Central memory CD8-positive, alpha-beta T cell (primary cell): ENCODE results near the gene EIF6.

Experiments
- ATAC-seq: fragments of 150-1000 bp; cut with Tn5 transposase; replicated peaks from 2 replicates; pipeline ENCODE4 v1.10.0; 2022; ENCODE audit warnings: mild to moderate bottlenecking, moderate FRiP score, moderate number of reproducible peaks; ENCODE audit not compliant: poor library complexity, severe bottlenecking; ENCODE audit errors: extremely low read depth
- DNase-seq, 2 donors: peaks; one replicate each; pipeline ENCODE4 v3.0.0; 2021; ENCODE audit warnings: low spot score in 2 of 2
- H3K27ac Mint-ChIP-seq: one replicate; pipeline ENCODE4 v1.8.0; 2022; ENCODE audit warnings: low read depth, mild to moderate bottlenecking, moderate library complexity, mixed read lengths
- H3K27me3 Mint-ChIP-seq: one replicate; pipeline ENCODE4 v1.8.0; 2022; ENCODE audit warnings: mixed read lengths
- H3K36me3 Mint-ChIP-seq: one replicate; pipeline ENCODE4 v1.8.0; 2022; ENCODE audit warnings: mild to moderate bottlenecking, moderate library complexity, mixed read lengths; ENCODE audit not compliant: insufficient read depth
- H3K4me1 Mint-ChIP-seq: one replicate; pipeline ENCODE4 v1.8.0; 2022; ENCODE audit warnings: mixed read lengths
- H3K4me3 Mint-ChIP-seq: one replicate; pipeline ENCODE4 v1.8.0; 2022; ENCODE audit warnings: mild to moderate bottlenecking, moderate library complexity, mixed read lengths
- H3K9me3 Mint-ChIP-seq: one replicate; pipeline ENCODE4 v1.8.0; 2022; ENCODE audit warnings: mixed read lengths

Gene EIF6

DNA sequence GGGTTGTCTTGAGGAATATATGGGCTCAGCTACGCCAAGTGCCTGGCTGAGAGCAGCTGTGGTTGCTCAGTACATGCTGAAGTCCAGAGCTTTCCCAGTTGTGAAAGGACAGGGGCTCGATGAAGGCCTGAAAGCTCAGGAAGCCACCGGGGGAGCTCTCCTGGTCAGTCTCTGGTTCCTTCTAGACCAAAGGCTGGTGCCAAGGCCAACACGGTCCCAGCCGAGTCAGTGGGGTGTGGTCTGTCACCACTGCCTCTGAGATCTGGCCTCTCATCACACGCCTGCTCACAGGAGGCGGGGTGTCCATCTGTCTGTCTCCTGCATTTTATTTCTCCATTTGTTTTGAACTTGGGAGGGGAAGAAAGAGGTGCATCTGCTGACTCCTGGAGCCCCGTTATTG is 12.6 kb upstream of the EIF6 start:
- DNase-seq, result no peak
- no peak for ATAC-seq
- Mint-ChIP-seq H3K27me3 (peaks cover 38% of the 10 kb centered on the region), H3K4me1 (peaks cover 5% of the 10 kb centered on the region), H3K4me3 (no peak overlapping the region), H3K27ac (no peak overlapping the region), H3K9me3 (no peaks in the 10 kb centered on the region), H3K36me3 (no peaks in the 10 kb centered on the region)

DNA sequence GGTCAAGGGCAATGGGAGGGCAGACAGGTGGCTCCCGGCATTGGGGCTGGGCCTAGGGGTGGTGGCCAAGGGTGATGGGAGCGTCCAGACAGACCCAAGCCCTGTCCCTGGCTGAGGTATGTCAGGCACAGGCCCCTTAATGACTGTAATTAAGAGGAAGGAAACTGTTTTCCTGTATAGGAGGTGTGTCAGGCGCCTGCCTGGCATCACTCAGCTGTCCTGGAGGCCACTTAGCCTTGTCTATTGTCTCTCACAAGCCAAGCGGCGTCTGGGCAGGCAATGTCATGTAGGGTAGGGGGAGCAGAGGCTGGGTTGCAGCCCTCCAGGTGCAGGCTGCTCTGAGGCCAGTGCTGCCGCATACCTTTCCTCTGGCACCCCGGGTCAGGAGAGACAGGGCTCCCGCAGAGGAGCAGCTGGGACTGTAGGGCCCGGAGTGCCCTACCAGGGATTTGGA is 11.6 kb upstream of the EIF6 start:
- DNase-seq (no peak), ATAC-seq (no peak)
- Mint-ChIP-seq H3K27me3 (peaks cover 38% of the 10 kb centered on the region), H3K9me3 (no peaks in the 10 kb centered on the region), H3K4me1 (peaks cover 5% of the 10 kb centered on the region), H3K4me3 (no peak overlapping the region), H3K36me3 (no peaks in the 10 kb centered on the region), H3K27ac (no peak overlapping the region)

DNA sequence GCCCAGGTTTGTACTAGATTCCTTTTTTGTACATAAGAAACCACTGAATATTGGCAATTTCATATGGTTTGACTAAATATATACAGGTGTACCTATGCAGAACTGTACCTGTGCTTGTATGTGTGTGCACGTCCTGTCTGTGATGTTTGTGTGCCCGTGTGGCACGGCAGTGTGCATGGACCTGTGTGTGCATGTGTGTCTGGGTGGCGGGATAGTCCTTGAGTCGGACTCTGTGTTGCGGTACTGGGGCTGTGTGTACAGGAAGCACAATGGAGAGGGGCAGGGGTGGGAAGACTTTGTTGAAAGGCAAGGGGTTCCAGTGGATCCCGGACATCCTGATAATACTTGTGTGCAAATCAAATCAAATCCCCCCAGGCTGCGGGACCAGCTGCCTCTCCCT is 11.1 kb upstream of the EIF6 start:
- ATAC-seq (no peak), DNase-seq (no peak)
- no peaks in the 10 kb centered on the region for H3K9me3 Mint-ChIP-seq
- H3K4me1 Mint-ChIP-seq, result peaks cover 5% of the 10 kb centered on the region
- H3K27ac Mint-ChIP-seq, result no peak overlapping the region
- no peaks in the 10 kb centered on the region for H3K36me3 Mint-ChIP-seq
- no peak overlapping the region for H3K4me3 Mint-ChIP-seq
- H3K27me3 Mint-ChIP-seq, result peaks cover 41% of the 10 kb centered on the region

DNA sequence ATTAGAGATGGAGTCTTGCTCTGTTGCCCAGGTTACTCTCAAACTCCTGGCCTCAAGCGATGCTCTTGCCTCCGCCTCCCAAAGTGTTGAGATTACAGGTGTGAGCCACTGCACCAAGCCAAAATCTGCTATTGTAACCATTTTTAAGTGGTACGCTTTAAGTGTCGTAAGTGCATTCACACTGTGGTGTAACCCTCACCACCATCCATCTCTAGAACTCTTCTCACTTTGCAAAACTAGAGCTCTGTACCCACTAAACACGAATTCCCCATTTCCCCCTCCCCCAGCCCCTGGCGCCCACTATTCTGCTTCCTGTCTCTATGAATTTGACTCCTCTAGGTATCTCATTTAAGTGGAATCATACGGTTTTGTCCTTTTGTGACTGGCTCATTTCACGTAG is 10.5 kb upstream of the EIF6 start:
- H3K36me3 Mint-ChIP-seq, result no peaks in the 10 kb centered on the region
- ATAC-seq (peak; percentile 58), DNase-seq (no peak)
- peaks cover 47% of the 10 kb centered on the region for H3K27me3 Mint-ChIP-seq
- no peak overlapping the region for H3K27ac Mint-ChIP-seq
- no peaks in the 10 kb centered on the region for H3K9me3 Mint-ChIP-seq
- peaks cover 5% of the 10 kb centered on the region for H3K4me1 Mint-ChIP-seq
- H3K4me3 Mint-ChIP-seq, result no peak overlapping the region

DNA sequence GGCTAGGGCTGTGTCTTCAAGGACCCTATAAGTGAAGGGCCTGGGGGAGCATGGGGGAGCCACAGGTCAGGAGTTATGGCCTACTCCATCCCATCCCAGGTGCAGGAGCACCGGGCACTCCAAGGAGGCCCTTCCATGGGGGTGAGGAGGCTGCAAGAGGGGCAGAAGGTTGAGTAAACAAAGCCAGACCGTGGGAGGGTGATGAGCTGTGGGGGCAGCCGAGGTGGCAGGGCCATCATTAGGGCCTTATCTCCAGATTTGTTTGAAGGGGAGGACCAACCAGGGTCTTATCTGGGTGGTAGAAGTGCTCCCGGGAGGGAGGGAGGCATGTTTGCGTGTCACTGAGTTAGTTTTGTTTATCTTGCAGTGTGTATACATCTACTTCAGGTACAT is 9.7 kb upstream of the EIF6 start:
- Mint-ChIP-seq H3K4me1 (peaks cover 5% of the 10 kb centered on the region), H3K9me3 (no peaks in the 10 kb centered on the region), H3K27me3 (peaks cover 48% of the 10 kb centered on the region), H3K36me3 (no peaks in the 10 kb centered on the region), H3K4me3 (no peak overlapping the region), H3K27ac (no peak overlapping the region)
- ATAC-seq (no peak), DNase-seq (no peak)

DNA sequence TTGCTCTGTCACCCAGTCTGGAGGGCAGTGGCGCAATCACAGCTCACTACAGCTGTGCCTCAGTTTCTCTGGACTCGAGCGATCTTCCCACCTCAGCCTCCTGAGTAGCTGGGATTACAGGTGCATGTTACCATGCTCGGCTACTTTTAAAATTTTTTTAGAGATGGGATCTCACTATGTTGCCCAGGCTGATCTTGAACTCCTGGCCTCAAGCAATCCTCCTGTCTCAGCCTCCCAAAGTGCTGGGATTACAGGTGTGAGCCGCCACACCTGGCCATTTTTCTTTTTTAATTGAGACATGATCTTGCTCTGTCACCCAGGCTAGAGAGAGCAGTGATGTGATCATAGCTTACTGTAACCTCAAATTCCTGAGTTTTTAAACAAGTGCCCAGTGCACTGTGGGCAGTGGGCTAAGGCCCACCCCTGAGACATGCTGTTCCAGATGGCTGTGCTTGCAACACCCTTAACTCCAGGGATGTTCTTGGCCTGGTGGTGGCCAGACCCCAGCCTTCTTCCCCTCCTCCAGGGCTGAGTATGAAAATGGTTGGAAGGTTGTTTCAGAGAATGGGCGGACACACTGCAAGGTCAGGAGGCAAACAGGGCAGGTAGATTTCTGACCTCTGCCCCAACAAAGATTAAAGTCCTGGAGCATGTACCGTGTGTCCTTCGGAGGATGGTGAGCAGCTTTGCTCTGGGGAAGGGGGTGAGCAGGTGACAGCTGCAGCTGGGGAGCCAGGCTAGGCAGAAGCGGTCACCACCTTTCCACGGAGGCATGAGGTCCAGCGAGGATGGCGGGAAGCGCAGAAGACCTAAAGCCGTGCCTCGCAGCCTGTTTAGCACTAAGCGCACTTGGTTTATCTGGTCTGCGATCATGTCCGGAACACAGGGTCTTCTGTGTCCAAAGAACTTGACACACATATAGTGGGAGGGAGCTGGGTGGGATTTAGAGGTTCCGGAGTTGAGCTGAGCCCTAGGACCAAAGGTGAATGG is 9.0 kb upstream of the EIF6 start:
- Mint-ChIP-seq H3K4me3 (no peak overlapping the region), H3K27me3 (peaks cover 48% of the 10 kb centered on the region), H3K36me3 (no peaks in the 10 kb centered on the region), H3K9me3 (no peaks in the 10 kb centered on the region), H3K4me1 (peaks cover 5% of the 10 kb centered on the region), H3K27ac (no peak overlapping the region)
- ATAC-seq (no peak), DNase-seq (no peak)

DNA sequence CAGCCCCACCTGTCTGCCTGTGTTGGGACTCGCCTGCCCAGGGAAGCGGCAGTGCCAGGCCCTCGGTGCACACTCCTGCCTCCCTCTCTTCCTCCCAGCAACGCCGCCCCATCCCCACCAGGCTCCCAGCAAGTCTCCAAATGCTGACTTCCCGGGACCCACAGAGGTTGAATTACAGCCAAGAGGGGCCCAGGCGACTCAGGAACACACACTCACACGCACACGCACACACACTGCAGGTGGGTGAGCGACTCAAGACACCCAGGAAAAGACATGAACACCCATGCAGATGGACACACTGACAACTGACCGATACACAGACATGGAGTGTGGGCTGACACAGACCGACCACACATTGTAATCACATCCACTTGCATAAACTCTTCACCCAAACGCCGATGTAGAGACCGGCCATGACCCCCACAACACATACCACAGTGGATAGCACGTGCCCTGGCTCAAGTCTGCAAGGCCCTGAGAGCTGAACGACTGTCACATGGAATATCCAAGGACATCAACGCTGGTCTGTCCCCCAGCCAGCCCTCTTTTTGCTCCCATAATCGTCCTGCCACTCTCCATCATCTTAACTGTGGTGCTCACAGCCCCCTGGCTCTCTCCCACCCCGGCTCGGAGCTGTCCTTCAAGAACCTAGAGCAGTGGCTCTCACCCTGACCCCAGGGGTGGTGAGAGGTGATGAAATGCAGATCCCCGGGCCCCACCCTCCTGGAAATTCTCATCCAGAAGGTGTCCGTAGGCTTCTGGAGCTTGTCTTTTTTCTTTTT is 8.1 kb upstream of the EIF6 start:
- H3K27ac Mint-ChIP-seq, result no peak overlapping the region
- ATAC-seq, result no peak
- peaks cover 48% of the 10 kb centered on the region for H3K27me3 Mint-ChIP-seq

DNA sequence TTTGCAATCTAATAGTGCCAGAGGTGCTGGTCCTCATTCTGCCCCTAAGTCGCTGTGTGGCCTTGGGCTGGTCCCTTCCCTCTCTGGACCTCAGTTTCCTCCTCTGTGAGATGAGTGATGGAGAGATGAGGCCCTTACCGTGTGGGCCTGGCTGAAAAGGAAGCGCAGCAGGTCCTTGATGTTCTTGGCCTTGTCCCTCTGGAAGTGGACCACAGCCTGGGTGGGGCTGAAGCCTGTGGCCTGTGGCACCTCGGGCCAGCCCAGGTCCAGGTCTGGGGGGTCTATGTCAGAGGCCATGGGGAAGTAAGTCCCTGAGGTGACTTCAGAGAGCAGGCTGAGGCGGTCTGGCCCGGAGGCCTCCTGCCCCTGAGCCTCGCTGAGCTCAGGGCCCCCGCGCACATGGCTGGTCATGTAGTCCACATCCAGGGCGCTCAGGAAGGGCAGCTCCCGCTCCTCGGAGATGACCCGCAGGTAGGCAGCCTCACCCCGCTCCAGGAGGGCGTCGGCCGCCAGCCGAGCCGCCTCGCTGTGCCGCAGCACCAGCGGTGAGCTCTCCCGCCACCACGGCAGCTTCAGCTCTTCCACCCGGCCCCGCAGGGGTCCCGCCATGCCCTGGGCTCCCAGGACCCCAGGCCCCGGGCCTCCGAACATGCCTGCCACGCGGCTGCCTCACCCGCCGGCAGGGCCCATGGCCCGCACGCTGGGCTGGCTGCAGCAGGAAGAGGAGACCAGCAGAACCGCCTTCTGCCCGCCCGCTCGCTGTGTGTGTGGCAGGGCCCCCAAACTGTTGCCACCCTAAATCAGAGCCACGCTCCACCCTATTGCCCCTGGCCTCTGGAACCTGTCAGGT is 7.3 kb upstream of the EIF6 start, which contains the start of gene FAM83C:
Gene FAM83C, minus strand, starts transcription at position 772 of the 850 bp plus-strand sequence. Its CDS starts 121 bp downstream, at position 651.
- Mint-ChIP-seq H3K9me3 (no peaks in the 10 kb centered on the region), H3K36me3 (no peaks in the 10 kb centered on the region), H3K4me1 (peaks cover 5% of the 10 kb centered on the region), H3K4me3 (no peak within 1 kb of the TSS), H3K27ac (no peak within 1 kb of the TSS), H3K27me3 (peaks cover 48% of the 10 kb centered on the region)
- DNase-seq (no peak), ATAC-seq (no peak)

More for the DNA sequence above, 8.1 kb upstream of the EIF6 start:
- H3K36me3 Mint-ChIP-seq, result no peaks in the 10 kb centered on the region
- H3K4me1 Mint-ChIP-seq, result peaks cover 5% of the 10 kb centered on the region
- DNase-seq, result no peak
- H3K4me3 Mint-ChIP-seq, result no peak overlapping the region
- no peaks in the 10 kb centered on the region for H3K9me3 Mint-ChIP-seq

DNA sequence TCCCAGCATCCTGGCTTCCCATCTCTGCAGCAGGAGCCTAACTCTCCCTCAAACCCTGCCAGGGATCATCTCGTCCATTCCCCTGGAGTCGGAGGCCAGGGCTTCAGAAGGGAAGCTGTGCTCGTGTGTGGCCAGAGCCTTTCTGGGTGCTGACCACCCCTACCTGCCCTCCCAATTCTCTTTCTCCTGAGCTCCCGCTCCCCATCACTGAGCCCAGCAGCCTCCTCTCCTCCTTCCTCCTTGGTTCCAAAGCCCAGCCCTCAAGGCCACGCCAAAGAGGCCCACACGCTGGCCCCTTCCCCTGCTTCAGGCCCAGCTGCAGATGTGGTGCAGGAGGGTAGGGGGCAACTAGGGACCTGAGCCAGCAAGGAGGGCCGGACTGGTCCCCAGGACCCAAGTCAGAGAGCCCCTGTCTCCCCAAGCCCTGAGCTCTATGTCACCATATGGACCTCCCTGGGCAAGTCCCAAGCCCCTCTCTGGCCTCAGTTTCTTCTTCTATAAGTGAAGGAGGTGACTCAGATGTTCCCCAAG is 6.4 kb upstream of the EIF6 start:
- Mint-ChIP-seq H3K36me3 (no peaks in the 10 kb centered on the region), H3K9me3 (no peaks in the 10 kb centered on the region), H3K27ac (no peak overlapping the region), H3K4me3 (no peak overlapping the region), H3K4me1 (peaks cover 5% of the 10 kb centered on the region), H3K27me3 (peaks cover 45% of the 10 kb centered on the region)
- ATAC-seq (no peak), DNase-seq (no peak)

DNA sequence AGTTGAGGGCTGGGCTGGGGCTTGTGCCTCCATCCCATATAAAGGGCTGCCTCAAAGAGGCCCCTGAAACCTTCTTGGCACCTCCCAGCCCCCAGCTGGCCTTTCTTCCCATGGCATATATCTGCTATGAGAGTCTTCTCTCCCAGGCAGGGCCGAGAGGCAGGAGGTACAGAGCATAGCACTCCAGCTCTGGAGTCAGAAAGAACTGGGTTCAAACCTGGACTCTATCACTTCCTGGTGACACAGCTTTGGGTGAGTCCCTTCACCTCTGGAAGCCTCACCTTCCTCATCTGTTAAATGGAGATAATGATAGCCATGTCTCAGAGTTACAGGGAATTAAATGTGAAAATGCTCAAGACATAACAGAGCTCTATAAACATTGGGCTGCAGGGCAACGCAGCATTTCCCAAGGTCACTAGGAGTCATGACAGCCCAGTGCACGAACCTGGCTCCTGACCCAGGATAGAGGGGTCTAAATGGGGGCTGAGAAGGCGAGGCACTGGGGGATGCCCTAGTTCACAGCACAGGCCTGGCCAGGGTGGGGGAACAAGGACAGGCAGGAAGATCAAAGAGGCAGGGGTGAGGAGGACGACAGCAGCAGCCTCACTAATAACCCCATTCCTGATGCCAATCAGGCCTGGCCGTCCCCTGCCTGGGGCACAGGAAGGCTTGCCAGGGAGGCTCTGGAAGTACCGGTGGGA is 5.8 kb upstream of the EIF6 start:
- H3K36me3 Mint-ChIP-seq, result no peaks in the 10 kb centered on the region
- peaks cover 4% of the 10 kb centered on the region for H3K4me1 Mint-ChIP-seq
- no peak overlapping the region for H3K27ac Mint-ChIP-seq
- DNase-seq (no peak), ATAC-seq (no peak)
- no peak overlapping the region for H3K4me3 Mint-ChIP-seq
- no peaks in the 10 kb centered on the region for H3K9me3 Mint-ChIP-seq
- peaks cover 39% of the 10 kb centered on the region for H3K27me3 Mint-ChIP-seq

DNA sequence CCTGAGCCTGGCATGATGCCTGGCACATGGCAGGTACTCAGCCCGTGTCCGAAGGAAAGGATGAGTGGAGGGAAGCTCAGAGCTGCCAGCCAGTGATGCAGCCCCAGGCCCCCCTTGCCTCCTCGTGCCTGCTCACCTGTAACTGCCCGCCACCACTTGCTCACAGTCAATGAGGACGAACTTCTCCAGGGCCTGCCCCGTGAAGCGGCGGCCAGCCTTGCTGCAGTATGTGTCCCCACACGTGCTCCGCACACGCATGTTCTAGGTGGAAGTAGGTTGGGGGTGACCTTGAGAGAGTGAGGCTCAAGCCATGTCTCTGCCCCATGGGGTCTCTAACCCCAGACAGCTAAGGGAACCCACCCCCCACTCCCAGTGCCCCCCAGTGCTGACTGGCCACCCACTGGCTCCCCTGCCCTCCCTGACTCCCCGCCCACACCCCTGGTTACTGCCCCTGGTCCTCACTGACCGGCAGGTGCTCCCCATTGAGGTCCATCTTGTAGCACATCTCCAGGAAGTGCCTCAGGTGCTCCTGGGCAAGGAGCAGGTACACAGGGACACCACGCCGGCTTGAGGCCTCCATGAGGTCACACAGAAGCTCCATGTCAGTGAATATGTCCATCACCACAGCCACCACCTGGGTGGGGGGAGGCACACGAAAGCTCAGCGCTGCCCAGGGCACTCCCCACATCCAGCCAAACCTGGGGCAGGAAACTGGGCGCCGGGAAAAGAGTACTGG is 3.9 kb upstream of the EIF6 start:
- DNase-seq (no peak), ATAC-seq (no peak)
- Mint-ChIP-seq H3K27ac (no peak overlapping the region), H3K4me1 (peaks cover 15% of the 10 kb centered on the region), H3K36me3 (peaks cover 3% of the 10 kb centered on the region), H3K27me3 (peaks cover 22% of the 10 kb centered on the region), H3K4me3 (no peak overlapping the region), H3K9me3 (no peaks in the 10 kb centered on the region)
